Activated naive CD4-positive, alpha-beta T cell treated with Interleukin-2 at 50 U/mL for 16 hours (primary cell): ENCODE measurements around the gene CYGB.
"Not testable (repeated sequence)": the region's sequence is repeated elsewhere in the genome, so short reads cannot be mapped to it uniquely, and the experiment has no call there.

ENCODE experiments used
- DNase-seq: peaks from one replicate; pipeline ENCODE4 v3.0.0-alpha.2; 2020

CYGB gene

GRCh38 chr17:76519048-76519966 is 18.2 kb downstream of the CYGB start:
- DNase-seq: no peak

GRCh38 chr17:76517638-76518038 is 19.9 kb downstream of the CYGB start:
- peak; percentile 19 for DNase-seq

- peak; percentile 86 for DNase-seq
Measured at GRCh38 chr17:76515274-76515949, 22.1 kb downstream of the CYGB start.

- not testable (repeated sequence) for DNase-seq
Measured at GRCh38 chr17:76514355-76514754, 23.2 kb downstream of the CYGB start.

- DNase-seq: no peak
Measured at GRCh38 chr17:76513306-76513692, 24.2 kb downstream of the CYGB start.

- no peak for DNase-seq
Measured at GRCh38 chr17:76512366-76513305, 24.9 kb downstream of the CYGB start.

- no peak for DNase-seq
Measured at GRCh38 chr17:76511668-76512365, 25.7 kb downstream of the CYGB start.

- no peak for DNase-seq
Measured at GRCh38 chr17:76510831-76511244, 26.7 kb downstream of the CYGB start.

GRCh38 chr17:76508472-76509063 is 28.9 kb downstream of the CYGB start:
- DNase-seq: not testable (repeated sequence)

GRCh38 chr17:76506408-76507345 is 30.8 kb downstream of the CYGB start:
- peak; percentile 90 for DNase-seq

GRCh38 chr17:76504117-76504516 is 33.4 kb downstream of the CYGB start:
- DNase-seq: no peak

GRCh38 chr17:76502341-76503211 is 34.9 kb downstream of the CYGB start:
- DNase-seq: no peak

GRCh38 chr17:76501827-76502307 is 35.6 kb downstream of the CYGB start:
- DNase-seq: no peak

- DNase-seq: peak; percentile 96
Measured at GRCh38 chr17:76501018-76501826, 36.3 kb downstream of the CYGB start, which contains the start of gene RHBDF2. Gene RHBDF2, minus strand, starts transcription at chr17:76501423. Its CDS starts 19,899 bp downstream, at chr17:76481524.

- DNase-seq: no peak
Measured at GRCh38 chr17:76500747-76501017, 36.8 kb downstream of the CYGB start.

GRCh38 chr17:76500074-76500746 is 37.3 kb downstream of the CYGB start:
- no peak for DNase-seq

GRCh38 chr17:76499267-76499667 is 38.2 kb downstream of the CYGB start:
- DNase-seq: no peak

GRCh38 chr17:76498876-76499251 is 38.6 kb downstream of the CYGB start:
- DNase-seq: no peak
